K562 (cell line): Measurements from ENCODE around the gene C21orf58. TPM values are rescaled to one million over a fixed set of nuclear protein-coding genes. Genes with fewer than 3 reads are reported as not detected.

Experiments used
- ATAC-seq: fragments of 200-7000 bp; cut with Tn5 transposase; 3 replicates; pipeline ENCODE4 v1.9.1; 2020; ENCODE audit warnings: moderate library complexity
- BruUV-seq: library from RNA; stranded (reverse); fragments of 400-500 nt; replicated peaks from 2 replicates; lab custom pipeline; 2021; lab: Mats Ljungman, UMichigan
- CTCF ChIA-PET: fragments of 300-600 bp; formaldehyde crosslinking; extraction: SDS; loops from one replicate; lab custom pipeline; 2021; ENCODE audit warnings: low intra/inter-chr PET ratio; lab: Yijun Ruan, JAX
- POLR2A ChIA-PET: fragments of 300-600, 350-650 bp; sonication (Branson Sonifier 250); formaldehyde crosslinking; extraction: SDS; loops from one replicate; lab custom pipeline; 2021; ENCODE audit warnings: antibody characterized with exemption, inconsistent platforms; lab: Yijun Ruan, JAX
- DNase-seq, 4 experiments: peaks; one replicate each; pipeline versions ENCODE4 v3.0.0 to v3.0.0-alpha.2; 2011 to 2018; ENCODE audit warnings: low spot score in 3 of 4, mixed read lengths in 3 of 4; ENCODE audit errors: extremely low read depth in 1 of 4
- FAIRE-seq: peaks from 2 replicates; lab custom pipeline; 2011; peaks lifted over from hg19 to GRCh38; lab: Jason Lieb, UNC
- H2AFZ ChIP-seq: 2 replicates; pipeline ENCODE4 v1.6.0; 2011; ENCODE audit warnings: low read depth, low read length, control low read depth, inconsistent platforms
- H3K27ac ChIP-seq: fragments of 200-600 bp; 3 replicates; pipeline ENCODE4 v1.8.0; 2011; ENCODE audit warnings: low read depth, mild to moderate bottlenecking, control low read depth, inconsistent platforms, low read length, moderate library complexity, mixed read lengths; ENCODE audit errors: extremely low read depth
- H3K27me3 ChIP-seq, 2 experiments: fragments of 300-600 bp in 1 of 2; 2 replicates in 1 of 2; 3 replicates in 1 of 2; pipeline versions ENCODE4 v1.6.0 to v1.8.0; 2011; ENCODE audit warnings: inconsistent platforms in 2 of 2, low read length in 2 of 2, mild to moderate bottlenecking in 1 of 2, mixed read lengths in 1 of 2, moderate library complexity in 1 of 2; ENCODE audit not compliant: control insufficient read depth in 2 of 2, insufficient read depth in 2 of 2
- H3K36me3 ChIP-seq: fragments of 300-600 bp; 3 replicates; pipeline ENCODE4 v1.8.0; 2011; ENCODE audit warnings: mild to moderate bottlenecking, low read length, inconsistent platforms; ENCODE audit not compliant: control insufficient read depth, insufficient read depth
- H3K4me1 ChIP-seq, 2 experiments: fragments of 200-600 bp in 1 of 2; replicated peaks in 1 of 2; 2 replicates in 1 of 2; 3 replicates in 1 of 2; pipeline versions ENCODE4 v1.5.1 to v1.8.0; 2011; ENCODE audit warnings: inconsistent platforms in 2 of 2, low read length in 2 of 2, mild to moderate bottlenecking in 1 of 2, mixed read lengths in 1 of 2, moderate library complexity in 1 of 2; ENCODE audit not compliant: control insufficient read depth in 2 of 2, insufficient read depth in 2 of 2
- H3K4me2 ChIP-seq: 2 replicates; pipeline ENCODE4 v1.6.1; 2011; ENCODE audit warnings: low read length, control low read depth, inconsistent platforms, mixed read lengths; ENCODE audit not compliant: insufficient read depth
- H3K4me3 ChIP-seq: fragments of 200-600 bp; sonication (generic), shearing (Covaris generic); 2 replicates; pipeline ENCODE4 v1.5.1; 2016; ENCODE audit warnings: control low read depth, inconsistent platforms
- H3K79me2 ChIP-seq: fragments of 200-600 bp; 3 replicates; pipeline ENCODE4 v1.8.0; 2011; ENCODE audit warnings: low read length, inconsistent platforms; ENCODE audit not compliant: control insufficient read depth, insufficient read depth
- H3K9ac ChIP-seq, 2 experiments: 2 replicates each; pipeline versions ENCODE4 v1.6.0 to v1.6.1; 2011; ENCODE audit warnings: low read depth in 2 of 2, low read length in 2 of 2, control low read depth in 1 of 2, inconsistent platforms in 1 of 2, mild to moderate bottlenecking in 1 of 2, mixed read lengths in 1 of 2; ENCODE audit not compliant: insufficient read depth in 1 of 2
- H3K9me1 ChIP-seq: one replicate; pipeline ENCODE4 v1.6.0; 2011; ENCODE audit warnings: inconsistent platforms, mild to moderate bottlenecking, low read length, moderate library complexity; ENCODE audit not compliant: control insufficient read depth, insufficient read depth
- H3K9me3 ChIP-seq: replicated peaks from 2 replicates; pipeline ENCODE4 v1.5.1; 2011; ENCODE audit warnings: low read depth, low read length, inconsistent platforms; ENCODE audit not compliant: control insufficient read depth, insufficient read depth
- H4K20me1 ChIP-seq: replicated peaks from 2 replicates; pipeline ENCODE4 v1.6.1; 2011; ENCODE audit warnings: low read length, inconsistent platforms, mixed read lengths; ENCODE audit not compliant: control insufficient read depth, insufficient read depth
- DMBX1 ChIP-seq: fragments of 250-450 bp; sonication (Bioruptor Pico); IDR thresholded peaks from 2 replicates; pipeline ENCODE4 v1.8.0; 2022; ENCODE audit warnings: inconsistent platforms, mild to moderate bottlenecking, moderate library complexity, borderline replicate concordance
- EP400 ChIP-seq: fragments of 450-650 bp; IDR thresholded peaks from 2 replicates; pipeline ENCODE4 v1.6.1; 2017; ENCODE audit warnings: antibody characterized with exemption, mild to moderate bottlenecking, moderate library complexity
- FUS ChIP-seq: fragments of 200-400 bp; formaldehyde crosslinking; optimal IDR thresholded peaks from 2 replicates; pipeline ENCODE3; 2017; ENCODE audit warnings: low read depth, low read length
- HDAC1 ChIP-seq, 2 experiments: fragments of 450-650 bp; IDR thresholded peaks; 2 replicates each; pipeline ENCODE4 v1.6.1; 2016 to 2017; ENCODE audit warnings: inconsistent platforms in 1 of 2, mild to moderate bottlenecking in 1 of 2, moderate library complexity in 1 of 2
- HDAC2 ChIP-seq: fragments of 450-650 bp; IDR thresholded peaks from 2 replicates; pipeline ENCODE4 v1.6.1; 2016; ENCODE audit warnings: mild to moderate bottlenecking
- NFIX ChIP-seq: fragments of 250-450 bp; sonication (Bioruptor Pico); IDR thresholded peaks from 2 replicates; pipeline ENCODE4 v1.4.0; 2020; ENCODE audit warnings: low read depth, mild to moderate bottlenecking, moderate library complexity
- NR2C1 ChIP-seq, 2 experiments: fragments of 450-650 bp; IDR thresholded peaks; 2 replicates each; pipeline ENCODE4 v1.6.1; 2017; ENCODE audit warnings: mild to moderate bottlenecking in 2 of 2, antibody characterized with exemption in 1 of 2, inconsistent platforms in 1 of 2, missing compliant biosample characterization in 1 of 2, missing genetic modification characterization in 1 of 2
- PBX2 ChIP-seq, 2 experiments: IDR thresholded peaks in 1 of 2; conservative IDR thresholded peaks in 1 of 2; 2 replicates each; pipeline ENCODE4 v1.6.1; 2016; ENCODE audit warnings: low read depth in 2 of 2, mild to moderate bottlenecking in 1 of 2, missing compliant biosample characterization in 1 of 2, missing genetic modification characterization in 1 of 2, moderate library complexity in 1 of 2
- POLR2H ChIP-seq: IDR thresholded peaks from 2 replicates; pipeline ENCODE4 v1.6.1; 2016; ENCODE audit warnings: missing genetic modification characterization, low read depth, mild to moderate bottlenecking, control low read depth, missing compliant biosample characterization, moderate library complexity
- RCOR1 ChIP-seq, 2 experiments: IDR thresholded peaks; 2 replicates each; pipeline ENCODE4 v1.6.1; 2012; ENCODE audit warnings: low read depth in 2 of 2, low read length in 2 of 2, borderline replicate concordance in 1 of 2, improper control_type of control experiment in 1 of 2
- SFPQ ChIP-seq: fragments of 200-400 bp; formaldehyde crosslinking; IDR thresholded peaks from 2 replicates; pipeline ENCODE4 v1.6.1; 2017; ENCODE audit warnings: mild to moderate bottlenecking, low read depth, low read length, moderate library complexity
- SMAD4 ChIP-seq: fragments of 250-450 bp; sonication (Bioruptor Pico); conservative IDR thresholded peaks from 2 replicates; pipeline ENCODE4 v1.8.0; 2021; ENCODE audit warnings: inconsistent platforms, mild to moderate bottlenecking, moderate library complexity
- ZBED1 ChIP-seq: IDR thresholded peaks from 2 replicates; pipeline ENCODE4 v1.6.1; 2014
- WGBS: fragments of 100-300 bp; shearing (Covaris generic); methylation state at CpG from one replicate; pipeline ENCODE4 v1.1.6; 2016; ENCODE audit warnings: low coverage, mixed read lengths; ENCODE audit not compliant: insufficient coverage; ENCODE audit errors: missing lambda C conversion rate; 5-methylcytosine and 5-hydroxymethylcytosine counted together
- in situ Hi-C: fragments of 300-500 bp; cut with MboI; formaldehyde crosslinking; loops from 4 replicates; pipeline ENCODE4 v1.15.0; 2018; ENCODE audit warnings: inconsistent platforms, mixed read lengths
- intact Hi-C: fragments of 100-400 bp; cut with micrococcal nuclease; formaldehyde crosslinking; loops from 2 replicates; pipeline ENCODE4 v1.14.2; 2022
- polyA plus RNA-seq, 8 experiments: library from polyadenylated mRNA; depleted of rRNA in 4 of 8; stranded (reverse) in 5 of 8; unstranded in 3 of 8; fragments of >200 nt; fragmentation: Nextera tagmentation in 2 of 8; fragmentation: Illumina TruSeq in 1 of 8; extraction: Ambion mirVana in 2 of 8; extraction: Trizol in 1 of 8; gene quantifications; 2 replicates each; pipeline versions ENCODE4 v1.2.1 to v1.2.3, GENCODE V29; 2011 to 2014; ENCODE audit warnings: inconsistent platforms in 1 of 8, missing spikeins in 1 of 8
- total RNA-seq, 7 experiments: library from RNA; depleted of rRNA in 6 of 7; stranded (reverse); fragments of >200 nt in 6 of 7; fragmentation: Illumina TruSeq in 2 of 7; extraction: Trizol in 2 of 7; gene quantifications; 2 replicates each; pipeline versions ENCODE4 v1.2.1 to v1.2.3, GENCODE V29; 2011 to 2021; ENCODE audit warnings: low replicate concordance in 1 of 7
- TF ChIP-seq, protein P1 (sequence below): fragments of 250-450 bp; sonication (Bioruptor Pico); IDR thresholded peaks from 2 replicates; pipeline ENCODE4 v1.6.1; 2021; ENCODE audit warnings: mild to moderate bottlenecking
- TF ChIP-seq, protein P2 (sequence below): conservative IDR thresholded peaks from 2 replicates; pipeline ENCODE4 v1.6.1; 2011; ENCODE audit warnings: low read depth, mild to moderate bottlenecking, low read length; ENCODE audit not compliant: control insufficient read depth

C21orf58 gene
- total and polyA plus RNA-seq, 9 of the 15 experiments (the other 6 are each of a cell fraction or from before 2014, with no cell fraction given), result 1.2 to 30.5 (median 12.4) TPM

GRCh38 chr21:46286648-46287002 is 37.0 kb downstream of the C21orf58 start:
- peak; percentile 51 for FAIRE-seq
- Histone ChIP-seq H3K9ac (peak overlapping the region; percentile 94 to 97), H3K4me1 (peaks cover 18 to 23% of the 10 kb centered on the region in 2 experiments), H2AFZ (peak overlapping the region; percentile 86), H3K79me2 (peaks cover 55% of the 10 kb centered on the region), H3K4me3 (peak overlapping the region; percentile 74), H3K9me3 (peaks cover 11% of the 10 kb centered on the region; the same call in 1 of the 2 replicates), H3K36me3 (peaks cover 43% of the 10 kb centered on the region), H3K9me1 (peaks cover 3% of the 10 kb centered on the region), H3K27ac (peak overlapping the region; percentile 94), H4K20me1 (0 out of 2 replicates have a peak, but pooled peaks cover 2% of the 10 kb centered on the region), H3K4me2 (peak overlapping the region; percentile 93), H3K27me3 (no peaks in the 10 kb centered on the region)
- POLR2A ChIA-PET, result no interaction called here
- ATAC-seq, result no peak
- no peak for DNase-seq
- CTCF ChIA-PET, result interaction anchor here (1.6 kb wide), 1 partner anchor 139 kb away, joined by 9 read pairs; no protein-coding TSS in a partner anchor
- in situ Hi-C loops (no loop called here), intact Hi-C loops (loop anchor here (1.0 to 10.0 kb wide), 3 partner anchors 38 to 171 kb away; partner anchors contain the start of genes DIP2A and PCNT)
- WGBS, result 1% methylated on average over 16 of the region's 16 CpGs
- no TSS peak for BruUV-seq
- TF ChIP-seq NR2C1 (IDR thresholded peaks at IDR 0.05), result peak; percentile 60
- TF ChIP-seq NR2C1 (tag; IDR thresholded peaks at IDR 0.05), result peak; percentile 58
- no peak for TF ChIP-seq SMAD4 (CRISPR knock-in tag)
- TF ChIP-seq, protein P1, sequence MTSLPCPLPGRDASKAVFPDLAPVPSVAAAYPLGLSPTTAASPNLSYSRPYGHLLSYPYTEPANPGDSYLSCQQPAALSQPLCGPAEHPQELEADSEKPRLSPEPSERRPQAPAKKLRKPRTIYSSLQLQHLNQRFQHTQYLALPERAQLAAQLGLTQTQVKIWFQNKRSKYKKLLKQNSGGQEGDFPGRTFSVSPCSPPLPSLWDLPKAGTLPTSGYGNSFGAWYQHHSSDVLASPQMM, result no peak
- TF ChIP-seq ZBED1, result 0 out of 2 replicates have a peak, but pooled peaks have one; percentile 7
- TF ChIP-seq FUS, result no peak
- TF ChIP-seq, protein P2, sequence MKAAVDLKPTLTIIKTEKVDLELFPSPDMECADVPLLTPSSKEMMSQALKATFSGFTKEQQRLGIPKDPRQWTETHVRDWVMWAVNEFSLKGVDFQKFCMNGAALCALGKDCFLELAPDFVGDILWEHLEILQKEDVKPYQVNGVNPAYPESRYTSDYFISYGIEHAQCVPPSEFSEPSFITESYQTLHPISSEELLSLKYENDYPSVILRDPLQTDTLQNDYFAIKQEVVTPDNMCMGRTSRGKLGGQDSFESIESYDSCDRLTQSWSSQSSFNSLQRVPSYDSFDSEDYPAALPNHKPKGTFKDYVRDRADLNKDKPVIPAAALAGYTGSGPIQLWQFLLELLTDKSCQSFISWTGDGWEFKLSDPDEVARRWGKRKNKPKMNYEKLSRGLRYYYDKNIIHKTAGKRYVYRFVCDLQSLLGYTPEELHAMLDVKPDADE, result no peak
- TF ChIP-seq NFIX (CRISPR knock-in tag), result no peak
- TF ChIP-seq PBX2 (CRISPR knock-in tag; IDR thresholded peaks at IDR 0.05; ENCODE audit: low read depth), result no peak
- TF ChIP-seq PBX2 (tag; conservative IDR thresholded peaks at IDR 0.05; ENCODE audit: low read depth), result no peak
- TF ChIP-seq EP400, result 0 out of 2 replicates have a peak, but pooled peaks have one; percentile 31
- no peak for TF ChIP-seq POLR2H (tag)
- peak; percentile 88 for TF ChIP-seq HDAC2
- no peak for TF ChIP-seq DMBX1
- peak in 1 of 2 experiments; percentile 81; a peak in 2 of 4 replicates for TF ChIP-seq HDAC1 (IDR thresholded peaks at IDR 0.05)
- TF ChIP-seq SFPQ, result no peak
- peak in 1 of 2 experiments; percentile 84; a peak in 2 of 4 replicates for TF ChIP-seq RCOR1 (IDR thresholded peaks at IDR 0.05; ENCODE audit: borderline replicate concordance in 1 of 2, low read depth in 2 of 2, low read length in 2 of 2)
